NCI-H2196 treated with DMSO at 0.1 percent for 48 hours (cell line): ENCODE results near the gene NCAM2.
A peak's percentile ranks its signal among the peaks of the same experiment; 100 is the strongest.

Experiments
- DNase-seq: peaks from one replicate; lab custom pipeline; 2025; ENCODE audit not compliant: unreplicated experiment; lab: John Stamatoyannopoulos, UW

The NCAM2 gene

GRCh38 chr21:20997636-20998455 is at the start of gene NCAM2:
Gene NCAM2, plus strand, starts transcription at chr21:20998409.
- peak; percentile 26 for DNase-seq

- DNase-seq = no peak
Measured at GRCh38 chr21:20949884-20950283, 48.3 kb upstream of the NCAM2 start.

DNA sequence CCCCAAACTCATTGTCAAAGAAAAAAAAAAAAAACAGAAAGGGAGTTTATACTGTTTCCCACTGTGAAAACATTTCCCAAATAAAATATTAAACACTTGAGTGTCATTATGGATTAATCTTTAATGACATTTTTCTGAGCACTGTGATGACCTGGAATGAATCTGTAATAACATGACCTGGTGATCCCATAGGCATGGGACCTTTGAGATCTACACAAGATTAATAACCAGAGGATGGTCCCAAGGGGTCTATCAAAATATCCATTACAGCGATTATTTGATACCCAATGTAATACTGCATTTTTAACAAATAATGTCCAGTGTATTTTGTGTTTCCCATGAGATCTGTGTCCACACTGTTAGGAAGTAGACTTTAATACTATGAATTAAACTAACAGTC is 32.4 kb upstream of the NCAM2 start:
- no peak for DNase-seq

DNA sequence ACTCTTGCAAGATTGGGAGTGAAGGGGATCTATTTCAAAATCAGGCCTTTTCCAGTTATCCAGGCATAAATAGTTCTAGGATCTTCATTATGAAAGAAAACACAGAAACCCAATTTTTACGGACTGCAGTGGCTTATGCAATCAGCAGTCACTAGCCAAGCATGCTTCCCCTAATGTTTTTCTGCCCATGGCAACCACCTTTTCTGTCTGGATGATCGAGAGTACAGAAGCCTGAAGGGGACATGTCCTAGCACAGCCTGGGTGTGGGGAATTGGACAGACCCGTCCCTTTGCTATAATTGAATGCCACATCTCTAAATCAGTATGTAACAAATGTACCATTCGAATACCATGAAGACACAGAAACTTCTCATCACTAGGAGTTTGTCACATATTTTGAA is 29.8 kb upstream of the NCAM2 start:
- no peak for DNase-seq

GRCh38 chr21:20970691-20971090 is 27.5 kb upstream of the NCAM2 start:
- no peak for DNase-seq

- peak; percentile 15 for DNase-seq
Measured at GRCh38 chr21:20971296-20971921, 26.8 kb upstream of the NCAM2 start.

DNA sequence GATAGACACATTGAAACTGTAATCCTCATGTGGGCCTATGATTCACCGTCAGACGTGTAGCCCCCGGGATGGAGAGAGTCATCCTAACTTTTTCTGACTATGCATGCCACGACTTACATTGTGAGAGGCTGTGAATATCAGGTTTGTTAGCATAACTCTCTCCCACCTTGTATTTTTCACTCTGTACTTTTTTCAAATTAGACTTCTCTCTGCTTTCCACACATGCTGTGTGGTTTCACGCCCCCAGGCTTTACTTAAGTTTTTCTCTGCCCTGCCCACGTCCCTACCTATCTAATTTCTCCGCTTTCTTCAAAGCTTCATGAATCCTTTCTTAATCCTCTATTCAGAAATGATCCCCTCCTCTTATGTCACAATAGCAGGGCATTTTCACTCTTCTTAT is 3.4 kb upstream of the NCAM2 start:
- no peak for DNase-seq

GRCh38 chr21:20996421-20997310 is 1.5 kb upstream of the NCAM2 start:
- DNase-seq = no peak

DNA sequence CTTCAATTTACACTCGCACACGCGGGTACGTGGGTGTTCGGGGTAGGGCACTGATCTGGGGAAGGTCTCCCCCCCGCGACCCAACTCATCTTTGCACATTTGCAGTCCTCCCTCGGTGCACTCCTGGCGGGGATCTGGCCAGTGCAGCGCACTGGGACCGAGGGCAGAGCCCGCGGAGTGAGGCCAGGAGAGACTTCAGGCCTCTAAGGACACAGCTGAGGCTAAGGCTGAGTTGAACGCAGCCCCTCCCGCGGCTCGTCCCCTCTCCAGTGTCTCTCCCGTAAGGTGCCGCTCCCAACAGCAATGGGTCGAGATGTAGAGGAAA is 936 bp upstream of the NCAM2 start:
- DNase-seq = no peak

- DNase-seq = no peak
Measured at GRCh38 chr21:20998456-20998789, 214 bp downstream of the NCAM2 start.

- DNase-seq = no peak
Measured at GRCh38 chr21:20998886-20999285, 677 bp downstream of the NCAM2 start.

- no peak for DNase-seq
Measured at GRCh38 chr21:20999659-21000058, 1.4 kb downstream of the NCAM2 start.

DNA sequence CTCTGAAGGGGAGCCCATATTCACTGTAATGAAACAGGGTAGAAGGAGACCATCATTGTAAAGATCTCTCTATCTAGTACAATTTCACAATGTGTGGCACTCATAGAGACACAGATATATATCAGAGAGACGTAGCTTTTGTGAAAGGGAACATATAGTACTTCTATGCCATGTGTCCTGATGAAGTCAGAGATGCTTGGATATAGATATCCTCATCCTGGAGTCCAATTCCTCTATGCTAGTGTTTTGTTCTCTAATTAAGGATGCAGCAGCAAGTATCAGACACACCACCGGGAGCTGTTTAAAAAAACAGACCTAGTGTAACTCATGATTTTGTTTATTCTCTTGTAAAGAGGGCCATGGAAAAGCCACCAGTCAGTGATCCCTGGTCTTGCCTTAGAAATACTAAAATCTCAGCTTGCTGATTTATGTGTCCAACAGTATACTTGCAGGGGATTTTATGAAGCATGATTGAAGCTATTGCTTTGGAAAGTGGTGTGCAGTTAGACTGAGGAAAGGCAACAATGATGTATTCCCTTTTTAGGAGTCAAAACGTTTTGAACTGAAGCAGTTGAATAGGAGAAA is 2.5 kb downstream of the NCAM2 start:
- DNase-seq = no peak

DNA sequence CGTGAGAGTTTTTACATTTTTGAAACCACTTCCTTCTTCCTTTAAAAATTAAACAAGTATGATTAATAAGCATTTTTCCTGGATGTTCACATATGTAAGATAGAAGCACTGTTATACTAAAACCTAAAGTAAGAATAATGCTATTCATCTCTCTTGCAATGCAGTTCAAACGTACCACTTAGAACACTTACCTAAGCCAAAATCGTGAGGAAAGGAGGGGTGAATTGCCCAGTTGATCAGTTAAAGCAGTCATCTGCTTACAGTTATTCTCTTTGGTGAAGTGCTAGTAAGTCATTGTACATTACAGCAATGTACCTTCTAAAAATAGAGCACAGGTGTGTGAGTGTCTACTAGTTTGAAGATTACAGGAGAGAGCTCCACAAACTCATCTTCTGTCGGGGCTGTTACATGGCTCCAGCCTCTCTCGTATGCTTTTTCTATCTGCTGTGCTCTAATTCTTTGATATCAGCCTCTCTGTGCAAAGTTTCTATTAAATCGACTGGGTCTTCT is 3.4 kb downstream of the NCAM2 start:
- no peak for DNase-seq

DNA sequence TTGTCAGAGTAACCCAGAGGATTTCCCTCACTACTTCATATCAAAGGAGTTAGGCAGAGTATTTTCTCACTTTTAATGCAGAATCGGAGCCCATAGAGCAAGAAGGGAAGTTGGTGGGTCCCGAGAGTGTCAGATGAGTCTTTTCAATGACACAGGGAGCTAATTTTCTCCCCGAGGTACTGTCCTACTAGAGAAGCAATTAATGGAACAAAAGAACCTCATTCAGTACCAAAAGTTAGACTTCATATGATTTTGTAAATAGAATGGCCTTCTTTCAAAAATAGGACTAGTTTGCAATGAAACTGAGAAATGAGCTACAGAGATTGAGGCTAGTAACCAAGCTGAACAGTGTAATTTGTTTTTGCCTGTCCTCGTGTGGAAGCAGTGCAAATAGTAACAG is 3.9 kb downstream of the NCAM2 start:
- DNase-seq = no peak

GRCh38 chr21:21003701-21004100 is 5.5 kb downstream of the NCAM2 start:
- DNase-seq = peak; percentile 11

DNA sequence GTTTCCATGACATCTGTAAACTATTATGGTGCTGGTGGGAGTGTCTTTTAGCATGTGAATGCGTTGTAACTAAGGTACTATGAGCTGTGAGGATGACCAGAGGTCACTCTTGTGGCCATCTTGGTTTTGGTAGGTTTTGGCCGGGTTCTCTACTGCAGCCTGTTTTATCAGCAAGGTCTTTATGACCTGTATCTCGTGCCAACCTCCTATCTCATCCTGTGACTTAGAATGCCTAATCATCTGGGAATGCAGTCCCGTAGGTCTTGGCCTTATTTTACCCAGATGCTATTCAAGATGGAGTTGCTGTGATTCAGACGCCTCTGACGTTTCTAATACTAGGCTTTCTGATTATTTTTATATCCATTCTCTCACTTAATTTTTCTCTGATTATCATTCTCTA is 9.4 kb downstream of the NCAM2 start:
- DNase-seq = no peak

DNA sequence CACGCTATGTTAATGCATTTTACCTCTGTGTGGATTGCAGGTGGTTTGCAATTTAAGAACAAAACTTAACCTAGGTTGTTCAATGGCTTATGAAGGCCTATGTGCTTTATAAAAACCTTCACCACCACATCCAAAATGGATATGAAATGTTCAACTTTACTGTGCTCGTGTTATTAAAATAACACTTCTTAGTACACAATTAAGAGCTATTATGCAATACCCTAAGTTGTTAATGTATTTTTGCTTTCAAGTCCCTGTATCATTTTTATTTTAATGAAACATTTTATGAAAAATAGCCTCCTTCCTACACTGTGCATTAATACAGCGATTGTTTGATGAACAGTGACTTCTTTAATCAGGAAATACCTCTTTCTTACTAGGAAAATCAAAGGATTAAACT is 12.0 kb downstream of the NCAM2 start:
- no peak for DNase-seq

DNA sequence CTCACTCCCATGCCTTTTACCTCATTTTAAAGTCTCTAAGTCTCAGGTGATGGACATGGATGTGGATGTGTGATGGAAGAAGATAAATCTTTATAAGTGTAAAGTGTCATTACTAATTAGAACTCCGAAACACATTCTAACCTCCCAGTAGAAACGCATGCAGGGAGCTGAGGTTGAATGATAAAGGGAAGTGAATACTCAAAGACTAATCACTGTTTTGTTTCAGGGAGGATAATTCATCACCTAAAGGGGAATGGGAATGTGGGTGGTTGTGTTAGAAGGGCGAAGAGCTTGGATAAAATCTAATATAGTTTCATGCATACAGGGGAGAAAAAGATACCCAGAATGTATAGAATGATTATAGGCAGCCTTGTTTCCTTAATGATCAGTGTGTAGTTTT is 12.5 kb downstream of the NCAM2 start:
- DNase-seq = no peak

GRCh38 chr21:21018821-21019220 is 20.6 kb downstream of the NCAM2 start:
- DNase-seq = no peak

GRCh38 chr21:21019681-21020080 is 21.5 kb downstream of the NCAM2 start:
- no peak for DNase-seq
